HFF-Myc (cell line): ENCODE measurements around the gene ARHGAP9.
"Not testable (repeated sequence)": the region's sequence is repeated elsewhere in the genome, so short reads cannot be mapped to it uniquely, and the experiment has no call there.

Source experiments
- DNase-seq: peaks from one replicate; pipeline ENCODE4 v3.0.0-alpha.2; 2011; ENCODE audit warnings: low read depth; ENCODE audit errors: extremely low read depth
- H3K4me3 ChIP-seq: replicated peaks from 2 replicates; pipeline ENCODE4 v1.5.1; 2011; ENCODE audit warnings: low read depth, mild to moderate bottlenecking, control low read depth, low read length
- CTCF ChIP-seq: IDR thresholded peaks from 2 replicates; pipeline ENCODE4 v1.5.1; 2012; ENCODE audit warnings: mild to moderate bottlenecking, low read depth, low read length, control low read depth; ENCODE audit errors: missing control alignments

The ARHGAP9 gene

GRCh38 chr12:57433370-57433769, 46.3 kb downstream of the ARHGAP9 start:
- TF ChIP-seq CTCF, result no peak
- DNase-seq, result no peak
- no peak overlapping the region for H3K4me3 ChIP-seq

GRCh38 chr12:57431654-57432188, 47.9 kb downstream of the ARHGAP9 start:
- TF ChIP-seq CTCF, result no peak
- H3K4me3 ChIP-seq, result no peak overlapping the region
- no peak for DNase-seq

GRCh38 chr12:57430931-57431566, 48.6 kb downstream of the ARHGAP9 start, which contains the start of gene R3HDM2:
Gene R3HDM2 (minus strand): TSS chr12:57431043. CDS start chr12:57310428, 120,615 bp downstream.
- peak; percentile 84 for DNase-seq
- peak within 1 kb of the TSS; percentile 70 for H3K4me3 ChIP-seq
- TF ChIP-seq CTCF, result no peak

- no peak for DNase-seq
- peak overlapping the region; percentile 70 for H3K4me3 ChIP-seq
- TF ChIP-seq CTCF, result no peak
These were observed 49.3 kb downstream of the ARHGAP9 start for GRCh38 chr12:57430112-57430930.

- DNase-seq, result no peak
- no peak for TF ChIP-seq CTCF
- H3K4me3 ChIP-seq, result peak overlapping the region; percentile 70
These were observed 50.1 kb downstream of the ARHGAP9 start for GRCh38 chr12:57429473-57430111.

GRCh38 chr12:57428965-57429364, 50.7 kb downstream of the ARHGAP9 start:
- H3K4me3 ChIP-seq, result peak overlapping the region; percentile 70
- TF ChIP-seq CTCF, result no peak
- DNase-seq, result no peak

GRCh38 chr12:57426948-57427347, 52.7 kb downstream of the ARHGAP9 start:
- DNase-seq, H3K4me3 ChIP-seq: not testable (repeated sequence)
